GM12878 (cell line): ENCODE data around the gene ARSI. TPM values are rescaled to one million over a fixed set of nuclear protein-coding genes. Genes with fewer than 3 reads are reported as not detected.

ENCODE experiments used
- ATAC-seq: fragments of 200-7000 bp; cut with Tn5 transposase; 3 replicates; pipeline ENCODE4 v1.9.1; 2020; ENCODE audit warnings: mild to moderate bottlenecking, moderate library complexity
- BruUV-seq: library from RNA; stranded (reverse); fragments of 400-500 nt; replicated peaks from 2 replicates; lab custom pipeline; 2021; lab: Mats Ljungman, UMichigan
- CTCF ChIA-PET: fragments of 300-600 bp; sonication (Branson Sonifier 250); formaldehyde crosslinking; extraction: SDS; loops from one replicate; lab custom pipeline; 2021; ENCODE audit warnings: inconsistent platforms; lab: Yijun Ruan, JAX
- POLR2A ChIA-PET: fragments of 350-600 bp; formaldehyde crosslinking; extraction: SDS; loops from one replicate; lab custom pipeline; 2021; ENCODE audit warnings: inconsistent platforms; lab: Charles Lee
- RAD21 ChIA-PET: fragments of 300-600 bp; sonication (Branson Sonifier 250); formaldehyde crosslinking; loops from one replicate; lab custom pipeline; 2023; ENCODE audit warnings: antibody characterized with exemption; ENCODE audit not compliant: unreplicated experiment; lab: Charles Lee
- SMC1A ChIA-PET: fragments of 300-600 bp; sonication (Branson Sonifier 250); formaldehyde crosslinking; loops from one replicate; lab custom pipeline; 2023; ENCODE audit not compliant: unreplicated experiment, uncharacterized antibody; lab: Charles Lee
- DNase-seq: peaks from one replicate; pipeline ENCODE4 v3.0.0-alpha.2; 2011; ENCODE audit warnings: low read depth, low spot score
- FAIRE-seq: peaks from 3 replicates; lab custom pipeline; 2011; peaks lifted over from hg19 to GRCh38; lab: Jason Lieb, UNC
- H2AFZ ChIP-seq: 2 replicates; pipeline ENCODE4 v1.6.0; 2011; ENCODE audit warnings: low read depth, low read length, control low read depth; ENCODE audit not compliant: control insufficient read depth
- H3K27ac ChIP-seq: 2 replicates; pipeline ENCODE4 v1.5.1; 2011; ENCODE audit warnings: control low read depth; ENCODE audit not compliant: control insufficient read depth, insufficient read depth
- H3K27me3 ChIP-seq, 2 experiments: replicated peaks in 1 of 2; 2 replicates each; pipeline versions ENCODE4 v1.6.0 to v1.6.1; 2011; ENCODE audit warnings: low read length in 1 of 2; ENCODE audit not compliant: control insufficient read depth in 2 of 2, insufficient read depth in 2 of 2
- H3K36me3 ChIP-seq, 2 experiments: 2 replicates each; pipeline ENCODE4 v1.5.1; 2011; ENCODE audit warnings: low read length in 1 of 2; ENCODE audit not compliant: control insufficient read depth in 2 of 2, insufficient read depth in 2 of 2
- H3K4me1 ChIP-seq: 2 replicates; pipeline ENCODE4 v1.6.1; 2011; ENCODE audit warnings: mild to moderate bottlenecking, low read length, moderate library complexity, mixed read lengths; ENCODE audit not compliant: control insufficient read depth, insufficient read depth
- H3K4me2 ChIP-seq: 2 replicates; pipeline ENCODE4 v1.6.0; 2011; ENCODE audit warnings: control low read depth; ENCODE audit not compliant: control insufficient read depth, insufficient read depth
- H3K4me3 ChIP-seq: fragments of 200-600 bp; sonication (generic); 2 replicates; pipeline ENCODE4 v1.5.1; 2016
- H3K79me2 ChIP-seq: 2 replicates; pipeline ENCODE4 v1.6.0; 2011; ENCODE audit warnings: low read length; ENCODE audit not compliant: control insufficient read depth, insufficient read depth
- H3K9ac ChIP-seq: 2 replicates; pipeline ENCODE4 v1.8.0; 2011; ENCODE audit warnings: low read length, control low read depth, mixed read lengths; ENCODE audit not compliant: control insufficient read depth, insufficient read depth
- H3K9me3 ChIP-seq: replicated peaks from 3 replicates; pipeline ENCODE4 v1.5.1; 2011; ENCODE audit warnings: mild to moderate bottlenecking, low read length; ENCODE audit not compliant: control insufficient read depth, insufficient read depth
- H4K20me1 ChIP-seq: 2 replicates; pipeline ENCODE4 v1.6.0; 2011; ENCODE audit not compliant: control insufficient read depth, insufficient read depth
- ATF3 ChIP-seq: IDR thresholded peaks from 2 replicates; pipeline ENCODE4 v1.6.1; 2011; ENCODE audit warnings: low read depth, mild to moderate bottlenecking, low read length, moderate library complexity, borderline replicate concordance; ENCODE audit errors: extremely low read depth
- BCL3 ChIP-seq: IDR thresholded peaks from 2 replicates; pipeline ENCODE4 v1.6.1; 2011; ENCODE audit warnings: borderline replicate concordance, low read depth, mild to moderate bottlenecking, moderate library complexity, low read length; ENCODE audit not compliant: insufficient read depth, poor library complexity, severe bottlenecking
- CUX1 ChIP-seq: IDR thresholded peaks from 2 replicates; pipeline ENCODE4 v1.6.1; 2012; ENCODE audit warnings: improper control_type of control experiment, low read depth, low read length; ENCODE audit not compliant: insufficient replicate concordance
- EGR1 ChIP-seq, 2 experiments: IDR thresholded peaks; 1 replicate in 1 of 2; 2 replicates in 1 of 2; pipeline ENCODE4 v1.6.1; 2011 to 2012; ENCODE audit warnings: low read depth in 2 of 2, low read length in 2 of 2, borderline replicate concordance in 1 of 2, mild to moderate bottlenecking in 1 of 2, moderate library complexity in 1 of 2
- IRF5 ChIP-seq: fragments of 450-650 bp; IDR thresholded peaks from 2 replicates; pipeline ENCODE4 v1.6.1; 2017; ENCODE audit warnings: borderline replicate concordance
- KLF5 ChIP-seq: fragments of 450-650 bp; IDR thresholded peaks from 2 replicates; pipeline ENCODE4 v1.6.1; 2014; ENCODE audit warnings: mild to moderate bottlenecking; ENCODE audit not compliant: partially characterized antibody
- NKRF ChIP-seq: fragments of 450-650 bp; conservative IDR thresholded peaks from 2 replicates; pipeline ENCODE4 v1.6.1; 2017; ENCODE audit warnings: mild to moderate bottlenecking, moderate library complexity
- RCOR1 ChIP-seq: conservative IDR thresholded peaks from 2 replicates; pipeline ENCODE4 v1.6.1; 2012; ENCODE audit warnings: low read depth, low read length, improper control_type of control experiment
- SP1 ChIP-seq: IDR thresholded peaks from one replicate; pipeline ENCODE4 v1.6.1; 2011; ENCODE audit warnings: low read depth, low read length
- SPI1 ChIP-seq: IDR thresholded peaks from 2 replicates; pipeline ENCODE4 v1.6.1; 2011; ENCODE audit warnings: low read depth, mild to moderate bottlenecking, low read length, moderate library complexity, borderline replicate concordance; ENCODE audit not compliant: insufficient read depth
- SREBF2 ChIP-seq: IDR thresholded peaks from 2 replicates; pipeline ENCODE4 v1.6.1; 2012; ENCODE audit warnings: mild to moderate bottlenecking, low read length
- SRF ChIP-seq, 2 experiments: IDR thresholded peaks; 2 replicates each; pipeline ENCODE4 v1.6.1; 2011; ENCODE audit warnings: low read depth in 2 of 2, low read length in 2 of 2, mild to moderate bottlenecking in 1 of 2, moderate library complexity in 1 of 2
- YY1 ChIP-seq: IDR thresholded peaks from 2 replicates; pipeline ENCODE4 v1.6.1; 2011; ENCODE audit warnings: low read depth, mild to moderate bottlenecking, low read length
- WGBS: methylation state at CpG from one replicate; pipeline ENCODE4 v1.1.6; 2016; ENCODE audit warnings: low lambda C conversion rate; ENCODE audit not compliant: insufficient replicate concordance, insufficient coverage; ENCODE audit errors: missing lambda C conversion rate; 5-methylcytosine and 5-hydroxymethylcytosine counted together
- in situ Hi-C: fragments of 300-500 bp; cut with MboI; formaldehyde crosslinking; loops from 9 replicates; pipeline ENCODE4 v1.14.3; 2018; ENCODE audit warnings: mixed read lengths
- intact Hi-C: fragments of 100-400 bp; cut with micrococcal nuclease; formaldehyde crosslinking; loops from one replicate; pipeline ENCODE4 v1.14.2; 2022; ENCODE audit not compliant: unreplicated experiment
- polyA plus RNA-seq, 11 experiments: library from polyadenylated mRNA; depleted of rRNA in 4 of 11; unstranded in 6 of 11; stranded (reverse) in 5 of 11; fragments of >200 nt; fragmentation: Nextera tagmentation in 4 of 11; fragmentation: Illumina TruSeq in 1 of 11; extraction: Ambion mirVana in 4 of 11; extraction: Trizol in 1 of 11; gene quantifications; 1 replicate in 1 of 11; 2 replicates in 10 of 11; pipeline versions ENCODE4 v1.2.1 to v1.2.3, GENCODE V29; 2011 to 2016; ENCODE audit warnings: inconsistent platforms in 2 of 11, missing spikeins in 2 of 11, low read depth in 1 of 11
- total RNA-seq, 4 experiments: library from RNA; depleted of rRNA in 3 of 4; stranded (reverse); fragments of >200 nt in 3 of 4; fragmentation: Illumina TruSeq in 1 of 4; extraction: Trizol in 1 of 4; gene quantifications; 2 replicates each; pipeline versions ENCODE4 v1.2.1 to v1.2.3, GENCODE V29; 2013 to 2021

The ARSI gene
- total and polyA plus RNA-seq, 10 of the 15 experiments (the other 5 are each of a cell fraction or from before 2014, with no cell fraction given): not detected

- no peak for TF ChIP-seq SPI1
- TF ChIP-seq ATF3: no peak
- no peak for TF ChIP-seq BCL3
- TF ChIP-seq RCOR1: no peak
- no peak for TF ChIP-seq SP1
- no peak for TF ChIP-seq KLF5
Measured at GRCh38 chr5:150252489-150252888, 50.2 kb downstream of the ARSI start (continued).

- Histone ChIP-seq H3K27me3 (peaks cover 2% of the 10 kb centered on the region in 2 experiments), H3K36me3 (no peaks in the 10 kb centered on the region), H3K4me1 (no peaks in the 10 kb centered on the region), H3K27ac (no peak overlapping the region), H3K9me3 (no peaks in the 10 kb centered on the region; the same call in 2 of the 3 replicates), H4K20me1 (no peaks in the 10 kb centered on the region), H2AFZ (no peak overlapping the region), H3K9ac (no peak overlapping the region), H3K4me3 (no peak overlapping the region), H3K4me2 (no peak overlapping the region), H3K79me2 (no peaks in the 10 kb centered on the region)
- DNase-seq: no peak
- in situ Hi-C loops: no loop called here
- no peak for ATAC-seq
- ChIA-PET CTCF (no interaction called here), POLR2A (no interaction called here), RAD21 (no interaction called here), SMC1A (interaction anchor here (1.2 kb wide), 1 partner anchor 16 kb away, joined by 3 read pairs; no protein-coding TSS in a partner anchor)
- 35% methylated on average over 7 of the region's 7 CpGs for WGBS
- BruUV-seq: no TSS peak
- no peak for FAIRE-seq
- intact Hi-C loops: no loop called here
- no peak for TF ChIP-seq YY1
- no peak for TF ChIP-seq CUX1
- no peak for TF ChIP-seq NKRF
- TF ChIP-seq SREBF2: no peak
- no peak for TF ChIP-seq SRF (IDR thresholded peaks at IDR 0.05; ENCODE audit: low read depth in 2 of 2, low read length in 2 of 2)
- no peak for TF ChIP-seq EGR1 (IDR thresholded peaks at IDR 0.05; ENCODE audit: borderline replicate concordance in 1 of 2, low read depth in 2 of 2, low read length in 2 of 2)
- TF ChIP-seq IRF5: no peak
Measured at GRCh38 chr5:150251504-150251903, 51.2 kb downstream of the ARSI start.
